Natural killer cell treated with Interleukin-12 subunit alpha and Interleukin-12 subunit beta and Interleukin-15 and Interleukin-18, amount 100 ng/mL, for 72 hours (primary cell): Measurements from ENCODE around the gene BANF2. TPM values are rescaled to one million over a fixed set of nuclear protein-coding genes. Genes with fewer than 3 reads are reported as not detected.
A peak's percentile ranks its signal among the peaks of the same experiment; 100 is the strongest.
"Not testable (repeated sequence)": the region's sequence is repeated elsewhere in the genome, so short reads cannot be mapped to it uniquely, and the experiment has no call there.

Experiments used
- ATAC-seq, 2 donors: fragments of 150-1000 bp; cut with Tn5 transposase in 1 of 2; sonication (Bioruptor Pico), chemical (Tn5 transposase) in 1 of 2; 2 replicates each; pipeline ENCODE4 v1.10.0; 2021
- DNase-seq: peaks from one replicate; pipeline ENCODE4 v3.0.0; 2022; ENCODE audit warnings: low spot score
- H3K27ac Mint-ChIP-seq, 2 donors: 1 replicate in 1 of 2; 2 replicates in 1 of 2; pipeline ENCODE4 v1.8.0; 2022; ENCODE audit warnings: mixed read lengths in 2 of 2, mild to moderate bottlenecking in 1 of 2, moderate library complexity in 1 of 2
- H3K27me3 Mint-ChIP-seq, 2 donors: 1 replicate in 1 of 2; 2 replicates in 1 of 2; pipeline ENCODE4 v1.8.0; 2022; ENCODE audit warnings: mixed read lengths in 2 of 2
- H3K36me3 Mint-ChIP-seq: one replicate; pipeline ENCODE4 v1.8.0; 2022; ENCODE audit warnings: mixed read lengths
- H3K4me1 Mint-ChIP-seq, 2 donors: 1 replicate in 1 of 2; 2 replicates in 1 of 2; pipeline ENCODE4 v1.8.0; 2022; ENCODE audit warnings: low read depth in 2 of 2, mixed read lengths in 2 of 2, mild to moderate bottlenecking in 1 of 2
- H3K4me3 Mint-ChIP-seq: one replicate; pipeline ENCODE4 v1.8.0; 2022; ENCODE audit warnings: mixed read lengths
- H3K9me3 Mint-ChIP-seq: 2 replicates; pipeline ENCODE4 v1.8.0; 2022; ENCODE audit warnings: mixed read lengths
- total RNA-seq, 2 donors: library from RNA; stranded (reverse); gene quantifications; one replicate each; pipeline ENCODE4 v1.2.3, GENCODE V29; 2022

Gene BANF2
- total RNA-seq, 2 donors from 2014 or later: not detected

DNA sequence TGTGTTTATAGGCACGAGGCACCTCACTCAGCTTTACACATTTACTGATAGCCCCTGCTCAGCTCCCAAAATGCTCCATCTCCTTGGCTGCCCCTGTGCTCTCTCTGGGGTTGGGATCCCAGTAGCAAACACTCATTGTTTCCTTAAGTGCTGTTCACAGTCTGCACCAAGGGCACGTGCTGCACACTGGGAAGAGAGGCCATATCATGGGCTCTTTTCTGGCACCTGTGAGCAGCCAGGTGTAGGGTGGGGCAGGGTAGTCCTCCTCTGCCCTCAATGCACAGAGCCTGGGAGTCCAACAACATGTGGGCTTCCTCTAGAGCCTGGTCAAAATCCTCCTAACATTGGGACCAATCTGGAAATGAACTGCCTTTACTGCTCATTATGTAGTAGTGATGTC lies 67.9 kb downstream of the BANF2 start:
- Mint-ChIP-seq H3K36me3 (no peaks in the 10 kb centered on the region), H3K27me3 (peaks cover 0 to 4% of the 10 kb centered on the region in 2 donors), H3K27ac (no peak overlapping the region), H3K4me1 (no peaks in the 10 kb centered on the region), H3K9me3 (no peaks in the 10 kb centered on the region), H3K4me3 (no peak overlapping the region)
- ATAC-seq: no peak
- DNase-seq: no peak

DNA sequence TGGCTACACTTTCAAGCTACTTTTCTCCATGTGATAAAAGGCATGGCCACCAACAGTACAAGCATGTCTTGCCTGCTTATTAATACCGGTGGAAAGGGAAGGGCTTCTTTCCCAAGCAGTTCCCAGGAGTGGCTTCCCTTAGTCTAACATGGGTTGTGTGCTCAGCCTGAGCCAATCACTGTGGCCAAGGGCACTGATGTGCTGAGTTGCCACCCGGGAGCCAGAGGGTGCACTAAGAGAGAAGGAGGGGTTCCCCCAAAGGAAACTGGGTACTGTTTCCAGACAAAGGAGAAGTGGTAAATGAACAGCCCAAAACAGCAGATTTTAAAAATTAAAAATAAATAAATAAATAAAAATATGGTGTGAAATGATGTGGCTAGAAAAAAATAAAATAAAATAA lies 68.5 kb downstream of the BANF2 start:
- Mint-ChIP-seq H3K27me3 (peaks cover 0 to 4% of the 10 kb centered on the region in 2 donors), H3K27ac (no peak overlapping the region)
- ATAC-seq: no peak

DNA sequence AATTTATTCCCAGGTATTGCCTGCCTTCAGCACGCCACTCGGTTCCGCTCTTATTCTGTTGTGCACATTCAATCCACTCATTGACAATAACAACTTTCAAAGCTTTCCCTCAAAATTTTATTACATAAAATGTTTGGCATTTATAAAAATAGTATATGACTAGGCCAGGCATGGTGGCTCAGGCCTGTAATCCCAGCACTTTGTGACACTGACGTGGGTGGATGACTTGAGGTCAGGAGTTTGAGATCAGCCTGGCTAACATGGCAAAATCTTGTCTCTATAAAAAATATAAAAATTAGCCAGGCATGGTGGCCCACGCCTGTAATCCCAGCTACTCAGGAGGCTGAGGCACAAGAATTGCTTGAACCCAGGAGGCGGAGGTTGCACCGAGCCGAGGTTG lies 70.0 kb downstream of the BANF2 start:
- not testable (repeated sequence) for H3K36me3 Mint-ChIP-seq, H3K27me3 Mint-ChIP-seq, ATAC-seq, H3K27ac Mint-ChIP-seq, H3K4me1 Mint-ChIP-seq, H3K4me3 Mint-ChIP-seq, H3K9me3 Mint-ChIP-seq, DNase-seq

More for the DNA sequence above, 68.5 kb downstream of the BANF2 start:
- Mint-ChIP-seq H3K4me3 (no peak overlapping the region), H3K36me3 (no peaks in the 10 kb centered on the region), H3K4me1 (no peaks in the 10 kb centered on the region), H3K9me3 (no peaks in the 10 kb centered on the region)
- DNase-seq: no peak

DNA sequence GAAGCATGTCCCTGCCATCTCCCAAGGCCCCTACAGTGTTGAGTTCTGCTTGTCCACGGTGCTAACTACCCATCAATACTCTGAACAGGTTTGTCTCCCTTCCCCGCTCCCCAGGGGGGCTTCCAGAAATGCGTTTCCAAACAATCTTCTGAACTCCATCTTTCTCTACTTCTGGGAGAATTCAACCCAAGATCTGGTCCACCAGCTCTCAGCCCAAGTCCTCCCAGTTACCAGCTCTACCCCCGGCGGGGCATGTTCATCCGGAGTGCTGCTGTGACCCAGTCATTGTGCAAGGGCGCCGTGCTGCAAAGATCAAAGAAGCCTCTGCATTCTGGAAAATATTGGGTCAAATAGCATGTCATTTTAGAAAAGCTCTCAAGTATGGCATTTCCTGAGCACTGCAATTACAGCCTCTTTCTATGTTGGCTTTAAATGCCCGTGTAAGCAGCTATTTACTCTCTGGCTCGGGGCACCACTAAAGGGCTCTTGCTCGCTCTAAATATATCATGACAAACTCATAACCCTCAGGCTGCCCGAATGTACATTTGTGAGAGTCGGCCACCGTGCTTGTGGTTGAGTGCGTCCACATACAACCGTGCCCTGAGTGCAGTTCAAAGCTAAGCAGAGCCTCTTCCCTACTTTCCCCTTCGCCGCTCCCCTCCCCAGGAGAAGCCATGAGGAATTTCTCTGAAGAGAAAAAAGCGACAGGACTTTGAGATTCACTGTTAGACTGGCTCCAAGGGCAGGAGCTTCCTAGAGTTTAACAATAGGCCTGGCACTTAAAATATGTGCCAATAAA lies 71.6 kb downstream of the BANF2 start:
- Mint-ChIP-seq H3K27me3 (peaks cover 0 to 10% of the 10 kb centered on the region in 2 donors), H3K36me3 (no peaks in the 10 kb centered on the region), H3K4me1 (no peaks in the 10 kb centered on the region), H3K4me3 (no peak overlapping the region), H3K9me3 (no peaks in the 10 kb centered on the region), H3K27ac (no peak overlapping the region)
- ATAC-seq (no peak), DNase-seq (no peak)

DNA sequence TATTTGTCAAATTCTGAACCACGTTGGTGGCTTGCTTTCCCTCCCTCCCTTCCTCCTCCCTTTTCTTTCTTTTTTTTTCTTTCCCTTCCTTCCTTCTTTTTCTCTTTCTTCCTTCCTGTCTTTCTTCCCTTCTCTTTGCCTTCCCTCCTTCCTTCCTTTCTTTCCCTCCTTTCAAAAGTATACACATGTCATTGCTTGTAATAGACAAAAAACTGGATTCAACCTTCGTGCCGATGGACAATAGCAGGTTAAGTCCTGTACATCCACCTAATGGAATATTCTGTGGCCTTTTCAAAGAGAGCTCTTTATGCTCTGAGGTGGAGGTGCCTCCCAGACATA lies 72.2 kb downstream of the BANF2 start:
- no peaks in the 10 kb centered on the region for H3K4me1 Mint-ChIP-seq
- ATAC-seq (no peak), DNase-seq (no peak)
- no peak overlapping the region for H3K27ac Mint-ChIP-seq
- no peaks in the 10 kb centered on the region for H3K36me3 Mint-ChIP-seq
- H3K4me3 Mint-ChIP-seq: no peak overlapping the region
- H3K9me3 Mint-ChIP-seq: no peaks in the 10 kb centered on the region
- peaks cover 0 to 10% of the 10 kb centered on the region in 2 donors for H3K27me3 Mint-ChIP-seq

DNA sequence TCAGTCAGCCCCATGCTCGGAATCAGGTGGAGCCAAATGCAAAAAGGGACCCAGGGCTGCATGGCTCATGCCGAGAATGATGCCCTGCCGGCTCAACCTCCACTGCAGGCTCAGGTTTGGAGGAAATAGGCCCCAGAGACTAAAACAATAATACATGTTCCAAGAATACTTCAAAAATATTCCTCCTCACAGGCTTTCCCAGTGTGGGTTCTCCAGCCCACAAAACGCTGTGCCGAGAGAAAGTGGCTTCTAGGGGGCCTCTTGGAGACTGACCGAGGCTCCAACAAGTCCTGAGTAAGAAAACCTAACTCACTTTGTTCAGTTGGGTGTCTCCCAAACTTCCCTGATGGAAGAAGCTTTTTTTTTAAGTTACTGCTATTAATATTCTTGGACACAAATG lies 73.9 kb downstream of the BANF2 start:
- Mint-ChIP-seq H3K9me3 (no peaks in the 10 kb centered on the region), H3K27me3 (peaks cover 0 to 10% of the 10 kb centered on the region in 2 donors), H3K27ac (no peak overlapping the region), H3K4me1 (no peaks in the 10 kb centered on the region), H3K36me3 (no peaks in the 10 kb centered on the region), H3K4me3 (no peak overlapping the region)
- DNase-seq (no peak), ATAC-seq (no peak)

DNA sequence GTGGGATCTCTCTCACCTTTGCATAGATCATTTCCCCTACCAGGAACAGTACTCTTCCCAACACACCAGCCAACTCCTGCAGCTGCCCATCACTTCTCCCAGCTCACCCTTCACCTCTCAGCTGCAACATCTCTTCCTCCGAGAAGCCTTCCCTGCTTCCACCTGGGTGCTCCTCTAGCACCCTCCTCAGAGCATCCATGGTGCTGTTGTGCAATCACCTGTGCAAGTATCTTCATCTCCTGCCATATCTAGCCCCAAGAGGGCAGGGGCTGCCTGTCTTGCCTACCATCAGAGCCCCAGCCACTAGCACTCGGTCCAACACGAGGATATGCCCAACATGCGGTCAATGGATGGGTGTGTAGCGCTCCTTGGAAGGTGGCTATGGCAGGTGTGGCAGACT lies 75.8 kb downstream of the BANF2 start:
- Mint-ChIP-seq H3K4me1 (no peaks in the 10 kb centered on the region), H3K36me3 (no peaks in the 10 kb centered on the region), H3K27me3 (peaks cover 0 to 10% of the 10 kb centered on the region in 2 donors), H3K27ac (no peak overlapping the region), H3K4me3 (no peak overlapping the region), H3K9me3 (no peaks in the 10 kb centered on the region)
- DNase-seq (no peak), ATAC-seq (peak in 1 of 2 donors; percentile 20)

DNA sequence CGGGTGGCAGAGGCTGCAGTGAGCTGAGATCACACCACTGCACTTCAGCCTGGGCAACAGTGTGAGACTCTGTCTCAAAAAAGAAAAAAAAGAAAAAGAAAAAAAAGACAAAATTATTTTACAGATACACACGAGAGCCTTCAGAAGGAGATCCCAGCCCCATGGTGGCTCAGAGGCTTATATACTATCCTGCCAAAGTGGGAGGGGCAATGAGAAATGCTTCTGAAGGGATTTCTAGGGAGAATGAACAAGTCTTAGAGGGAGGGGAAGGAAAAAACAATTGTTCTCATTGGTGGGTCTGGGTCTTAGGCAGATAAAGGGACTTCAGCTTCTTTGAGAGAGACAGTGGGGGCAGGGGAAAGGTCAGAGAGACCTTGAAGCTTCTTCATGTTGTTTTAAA lies 76.8 kb downstream of the BANF2 start:
- DNase-seq (no peak), ATAC-seq (no peak)
- Mint-ChIP-seq H3K4me3 (no peak overlapping the region), H3K36me3 (no peaks in the 10 kb centered on the region), H3K27me3 (peaks cover 0 to 10% of the 10 kb centered on the region in 2 donors), H3K9me3 (no peaks in the 10 kb centered on the region), H3K4me1 (no peaks in the 10 kb centered on the region), H3K27ac (no peak overlapping the region)

DNA sequence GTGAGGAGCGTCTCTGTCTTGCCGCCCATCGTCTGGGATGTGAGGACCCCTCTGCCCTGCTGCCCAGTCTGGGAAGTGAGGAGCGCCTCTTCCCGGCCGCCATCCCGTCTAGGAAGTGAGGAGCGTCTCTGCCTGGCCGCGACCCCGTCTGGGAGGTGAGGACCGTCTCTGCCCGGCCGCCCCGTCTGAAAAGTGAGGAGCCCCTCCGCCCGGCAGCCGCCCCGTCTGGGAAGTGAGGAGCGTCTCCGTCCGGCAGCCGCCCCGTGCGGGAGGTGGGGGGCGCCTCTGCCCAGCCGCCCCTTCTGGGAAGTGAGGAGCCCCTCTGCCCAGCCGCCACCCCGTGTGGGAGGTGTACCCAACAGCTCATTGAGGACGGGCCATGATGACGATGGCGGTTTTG lies 79.2 kb downstream of the BANF2 start:
- H3K27ac Mint-ChIP-seq, H3K36me3 Mint-ChIP-seq, H3K9me3 Mint-ChIP-seq, ATAC-seq, H3K4me3 Mint-ChIP-seq, H3K27me3 Mint-ChIP-seq, H3K4me1 Mint-ChIP-seq, DNase-seq: not testable (repeated sequence)

DNA sequence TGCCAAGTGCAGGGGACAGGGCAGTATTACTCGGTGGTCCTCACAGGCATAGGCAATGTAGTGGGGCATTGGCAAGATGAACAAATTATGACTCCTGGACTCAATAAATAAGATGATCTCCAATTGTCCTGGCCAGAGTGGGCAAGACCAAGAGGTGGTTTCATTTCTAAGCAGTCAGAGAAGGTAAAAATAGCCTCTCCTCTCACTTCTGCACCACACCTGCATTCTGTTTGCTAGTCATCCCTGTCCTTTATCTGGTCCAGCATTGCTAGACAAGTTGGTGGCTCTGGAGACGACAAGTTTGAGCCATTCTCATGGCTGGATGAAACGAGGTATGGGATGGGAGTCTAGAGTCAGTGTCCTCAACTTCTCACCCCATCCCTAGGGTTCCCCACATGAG lies 83.0 kb downstream of the BANF2 start:
- no peaks in the 10 kb centered on the region for H3K36me3 Mint-ChIP-seq
- no peaks in the 10 kb centered on the region for H3K4me1 Mint-ChIP-seq
- ATAC-seq (no peak), DNase-seq (no peak)
- H3K9me3 Mint-ChIP-seq: no peaks in the 10 kb centered on the region
- H3K27me3 Mint-ChIP-seq: no peaks in the 10 kb centered on the region
- no peak overlapping the region for H3K27ac Mint-ChIP-seq
- no peak overlapping the region for H3K4me3 Mint-ChIP-seq

DNA sequence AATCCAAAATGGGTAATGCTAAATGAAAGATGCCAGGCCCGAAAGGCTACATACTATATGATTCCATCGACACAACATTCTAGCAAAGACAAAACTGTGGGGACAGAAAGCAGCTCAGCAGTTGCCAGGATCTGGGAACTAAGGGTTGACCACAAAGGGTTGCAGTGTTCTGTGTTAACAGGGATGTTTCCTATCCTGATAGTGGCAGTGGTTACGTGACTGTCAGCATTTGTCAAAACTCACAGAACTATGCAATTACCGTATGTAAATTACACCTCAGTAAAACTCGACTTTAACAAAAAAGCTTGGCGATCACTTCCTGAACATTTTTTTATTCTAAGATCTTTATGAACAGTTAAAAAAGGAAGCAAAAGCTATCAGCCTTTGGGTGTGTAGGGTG lies 83.9 kb downstream of the BANF2 start:
- no peak overlapping the region for H3K4me3 Mint-ChIP-seq
- H3K4me1 Mint-ChIP-seq: no peaks in the 10 kb centered on the region
- ATAC-seq: no peak
- no peaks in the 10 kb centered on the region for H3K9me3 Mint-ChIP-seq
- no peak for DNase-seq
- H3K27me3 Mint-ChIP-seq: peaks cover 0 to under 1% of the 10 kb centered on the region in 2 donors
- H3K36me3 Mint-ChIP-seq: no peaks in the 10 kb centered on the region
- no peak overlapping the region for H3K27ac Mint-ChIP-seq

DNA sequence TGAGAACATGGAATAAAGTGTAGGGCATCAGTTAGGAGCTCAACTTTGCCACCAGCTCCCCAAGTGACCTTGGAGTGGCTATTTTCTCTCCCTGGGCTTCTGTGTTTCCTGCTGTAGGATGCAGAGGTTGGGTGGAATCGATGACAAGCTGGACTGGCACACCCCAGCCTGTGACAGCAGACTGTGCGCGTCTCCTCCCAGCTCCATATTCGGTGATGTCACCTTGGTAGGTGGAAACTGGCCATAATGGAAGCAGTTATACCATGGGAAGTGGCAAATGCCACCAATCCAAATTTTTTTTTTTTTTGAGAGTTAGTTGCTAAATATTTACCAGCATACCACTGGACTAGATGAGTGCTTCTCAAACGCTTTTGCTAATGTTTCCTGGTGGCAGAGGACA lies 85.2 kb downstream of the BANF2 start:
- Mint-ChIP-seq H3K27me3 (peaks cover 0 to 2% of the 10 kb centered on the region in 2 donors), H3K27ac (no peak overlapping the region), H3K4me1 (no peaks in the 10 kb centered on the region), H3K4me3 (no peak overlapping the region), H3K9me3 (no peaks in the 10 kb centered on the region), H3K36me3 (no peaks in the 10 kb centered on the region)
- DNase-seq: no peak
- ATAC-seq: no peak
